Amniotic stem cell (primary cell): ENCODE measurements around the gene TRMO.

Experiments
- DNase-seq: peaks from one replicate; lab custom pipeline; 2025; lab: John Stamatoyannopoulos, UW

TRMO gene

GRCh38 chr9:97938081-97938644, 15.9 kb upstream of the TRMO start, which contains the start of gene HEMGN:
TSS of gene HEMGN (minus strand) at chr9:97938172. CDS start at chr9:97938136, 36 bp downstream.
- DNase-seq: no peak

- DNase-seq: no peak
Observed at GRCh38 chr9:97936998-97937397, 14.7 kb upstream of the TRMO start.

DNA sequence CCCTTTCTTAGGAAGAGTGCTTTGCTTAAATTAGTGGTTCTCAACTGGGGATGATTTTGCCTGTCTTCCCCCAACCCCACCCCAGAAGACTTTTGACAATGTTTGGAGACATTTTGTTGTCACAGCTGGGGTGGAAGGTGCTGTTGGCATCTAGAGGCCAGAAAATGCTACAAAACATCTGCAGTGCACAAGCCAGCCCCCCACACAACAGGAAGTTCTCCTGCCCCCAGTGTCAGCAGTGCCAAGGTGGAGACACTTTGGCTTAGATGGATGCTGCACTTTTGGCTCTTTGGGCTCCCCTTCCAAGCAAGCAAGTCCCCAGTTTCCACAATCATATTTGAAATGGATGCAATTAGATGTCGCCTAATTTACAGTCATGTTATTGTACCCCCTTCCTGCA, 13.0 kb upstream of the TRMO start:
- DNase-seq: no peak

- DNase-seq: no peak
Observed at GRCh38 chr9:97934321-97935115, 12.2 kb upstream of the TRMO start.

GRCh38 chr9:97933297-97933998, 11.1 kb upstream of the TRMO start:
- no peak for DNase-seq

GRCh38 chr9:97930972-97931371, 8.7 kb upstream of the TRMO start:
- DNase-seq: no peak

DNA sequence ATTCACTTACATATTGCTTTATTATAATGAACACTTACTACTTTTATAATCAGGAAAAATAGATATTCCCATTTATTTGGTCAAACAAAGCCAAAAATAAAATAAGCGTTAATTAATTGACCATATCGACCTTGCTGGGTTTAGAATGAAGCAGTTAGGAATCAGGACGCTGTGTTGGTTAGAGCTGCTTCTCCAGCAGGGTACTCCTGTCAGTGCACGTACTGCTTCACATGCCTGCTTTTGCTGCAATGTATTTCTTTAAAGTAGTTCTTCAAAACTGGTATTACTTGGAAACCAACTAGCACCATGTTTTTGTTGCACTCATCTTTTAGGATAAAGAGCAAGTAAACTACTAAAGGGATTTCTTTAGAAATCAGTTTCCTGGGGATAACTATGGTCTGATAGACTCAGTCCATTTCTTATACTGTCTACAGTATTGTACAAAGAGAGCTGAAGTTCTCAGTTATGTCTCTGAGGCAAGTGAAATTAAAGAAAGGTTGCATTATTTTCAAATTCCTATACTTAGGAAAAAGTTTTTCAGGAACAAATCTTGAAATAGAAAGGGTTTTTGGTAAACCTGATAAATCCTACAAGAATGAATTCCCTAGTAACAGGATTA, 6.8 kb upstream of the TRMO start:
- DNase-seq: no peak

DNA sequence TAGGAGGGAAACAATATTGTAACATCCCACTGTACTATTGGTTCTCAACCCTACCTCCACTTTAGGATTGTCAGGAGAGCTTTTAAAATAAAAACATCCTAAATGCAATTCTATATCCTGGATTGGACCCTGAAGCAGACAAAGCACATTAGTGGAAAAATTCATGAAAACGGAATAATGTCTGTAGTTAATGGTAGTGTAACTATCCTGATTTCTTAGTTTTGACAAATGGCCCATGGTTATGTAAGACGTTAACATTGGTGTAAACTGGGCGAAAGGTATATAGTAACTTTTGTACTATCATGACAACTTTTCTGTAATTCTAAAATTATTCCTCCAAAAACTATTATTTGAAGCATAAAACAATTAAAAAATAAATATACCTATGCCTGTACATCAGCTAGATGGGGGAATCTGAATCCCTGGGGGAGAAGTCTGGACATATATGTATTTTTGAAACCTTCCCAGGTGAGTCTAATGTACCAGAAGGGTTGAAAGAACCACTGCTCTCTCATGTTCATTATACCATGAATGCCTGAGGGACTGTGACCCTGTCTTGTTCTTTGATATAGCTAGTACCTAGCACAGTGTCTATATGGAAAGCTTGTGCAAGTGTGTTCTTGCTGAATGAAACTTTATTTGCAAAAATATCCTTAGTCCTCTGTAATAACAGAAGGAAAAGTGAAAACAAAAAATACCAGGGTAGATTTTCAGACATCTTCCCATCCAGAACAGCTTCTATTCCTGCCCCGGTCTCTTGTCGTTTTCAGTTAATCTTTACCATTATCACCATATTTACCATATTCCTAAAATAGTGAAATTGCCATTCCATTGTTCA, 3.4 kb upstream of the TRMO start:
- no peak for DNase-seq

DNA sequence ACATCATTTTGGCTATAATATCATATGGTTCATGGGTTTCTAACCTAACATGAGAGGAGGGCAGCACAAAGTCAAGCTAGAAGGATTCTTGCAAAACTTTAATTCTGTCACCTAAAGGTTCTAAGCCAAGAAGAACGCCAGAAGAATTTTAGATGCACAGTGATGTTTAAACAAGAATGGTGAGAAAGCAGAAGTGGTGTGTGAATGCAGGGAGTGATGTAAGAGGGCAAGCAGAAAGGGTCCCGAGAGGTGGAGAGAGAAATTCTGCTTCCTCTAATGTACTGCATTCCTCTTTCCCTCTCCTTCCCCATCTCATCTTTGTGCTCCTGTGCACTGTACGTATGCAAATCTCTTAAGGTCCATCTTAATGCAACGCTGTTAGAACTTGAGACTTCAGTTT, 2.1 kb upstream of the TRMO start:
- DNase-seq: no peak

DNA sequence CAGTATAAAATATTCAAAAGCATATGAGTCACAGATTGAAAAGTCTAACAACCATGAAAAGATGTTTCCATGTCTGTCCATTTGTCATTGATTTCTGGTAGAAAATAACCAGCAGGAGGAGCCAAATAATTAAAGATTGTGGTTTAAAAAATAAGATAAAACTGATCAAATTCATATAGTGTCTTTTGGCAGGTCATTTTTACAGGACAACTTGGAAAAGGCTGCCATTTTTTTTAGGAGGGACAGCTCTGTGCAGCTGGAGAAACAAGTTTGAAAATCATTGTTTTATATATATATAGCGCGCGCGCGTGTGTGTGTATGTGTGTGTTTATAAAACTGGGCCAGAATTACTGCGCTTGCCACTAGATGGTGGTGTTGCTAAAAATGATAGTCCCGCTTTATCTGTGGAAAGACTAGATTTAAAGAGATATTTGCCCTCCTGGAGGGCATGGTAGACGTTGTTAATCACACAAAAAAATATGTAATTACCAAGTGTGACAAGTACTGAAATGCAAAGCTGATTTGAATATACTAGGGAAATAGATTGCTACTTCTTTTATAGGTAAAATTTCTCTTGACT, 1.3 kb upstream of the TRMO start:
- DNase-seq: peak; percentile 52

GRCh38 chr9:97919217-97919813, 3.0 kb downstream of the TRMO start:
- no peak for DNase-seq

GRCh38 chr9:97918611-97919010, 3.7 kb downstream of the TRMO start:
- DNase-seq: no peak

GRCh38 chr9:97911970-97912369, 10.3 kb downstream of the TRMO start:
- no peak for DNase-seq

DNA sequence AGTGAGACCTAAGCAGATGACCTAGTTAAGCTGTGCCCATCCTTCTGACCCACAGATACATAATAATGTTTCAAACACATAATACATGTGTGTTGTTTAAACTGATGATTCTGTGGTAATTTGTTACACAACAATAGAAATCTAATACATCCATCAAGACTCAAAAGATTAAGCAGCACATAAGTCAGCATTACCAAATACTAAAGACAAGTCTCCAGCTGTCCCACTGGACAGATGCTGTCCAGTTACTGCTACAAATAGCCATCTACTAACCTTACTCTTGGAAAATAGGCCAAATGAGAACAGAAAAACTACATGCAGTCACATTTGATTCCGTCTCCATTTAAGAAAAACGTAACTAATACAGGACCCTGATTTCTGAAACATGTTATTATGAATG, 10.8 kb downstream of the TRMO start:
- no peak for DNase-seq

GRCh38 chr9:97910357-97910756, 11.9 kb downstream of the TRMO start:
- no peak for DNase-seq

DNA sequence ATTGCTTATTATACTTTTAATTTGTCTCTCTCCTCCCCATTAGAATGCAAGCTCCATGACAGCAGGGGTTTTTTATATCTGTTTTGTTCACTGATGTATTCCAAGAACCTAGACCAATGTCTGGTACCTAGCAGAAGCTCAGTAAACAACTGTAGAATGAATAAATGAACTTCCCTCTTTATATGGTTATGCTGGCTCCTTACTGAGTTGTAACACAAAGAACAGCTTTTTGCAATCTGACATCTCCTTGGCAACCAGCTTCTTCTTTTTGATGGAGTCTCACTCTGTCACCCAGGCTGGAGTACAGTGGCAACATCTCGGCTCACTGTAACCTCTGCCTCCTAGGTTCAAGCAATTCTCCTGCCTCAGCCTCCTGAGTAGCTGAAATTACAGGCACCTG, 13.6 kb downstream of the TRMO start:
- DNase-seq: no peak

DNA sequence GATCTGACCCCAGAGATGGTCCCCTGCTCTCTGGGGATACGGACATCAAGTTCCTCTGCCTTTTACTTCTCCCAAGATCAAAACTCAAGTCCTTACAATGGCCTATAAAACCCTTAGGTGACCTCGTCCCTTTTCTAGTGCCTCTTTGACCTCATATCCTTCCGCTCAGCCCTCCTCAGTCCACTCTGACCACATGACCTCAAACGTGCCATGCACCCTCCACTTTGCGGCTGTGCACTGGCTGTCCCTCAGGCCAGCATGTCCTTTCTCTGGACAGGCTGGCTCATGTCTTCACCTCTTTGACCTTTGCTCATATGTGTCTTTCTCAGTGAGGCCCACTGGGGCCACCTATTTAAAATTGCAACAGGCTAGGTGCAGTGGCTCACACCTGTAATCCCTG, 14.7 kb downstream of the TRMO start:
- no peak for DNase-seq

- no peak for DNase-seq
Observed at GRCh38 chr9:97907046-97907445, 15.3 kb downstream of the TRMO start.

DNA sequence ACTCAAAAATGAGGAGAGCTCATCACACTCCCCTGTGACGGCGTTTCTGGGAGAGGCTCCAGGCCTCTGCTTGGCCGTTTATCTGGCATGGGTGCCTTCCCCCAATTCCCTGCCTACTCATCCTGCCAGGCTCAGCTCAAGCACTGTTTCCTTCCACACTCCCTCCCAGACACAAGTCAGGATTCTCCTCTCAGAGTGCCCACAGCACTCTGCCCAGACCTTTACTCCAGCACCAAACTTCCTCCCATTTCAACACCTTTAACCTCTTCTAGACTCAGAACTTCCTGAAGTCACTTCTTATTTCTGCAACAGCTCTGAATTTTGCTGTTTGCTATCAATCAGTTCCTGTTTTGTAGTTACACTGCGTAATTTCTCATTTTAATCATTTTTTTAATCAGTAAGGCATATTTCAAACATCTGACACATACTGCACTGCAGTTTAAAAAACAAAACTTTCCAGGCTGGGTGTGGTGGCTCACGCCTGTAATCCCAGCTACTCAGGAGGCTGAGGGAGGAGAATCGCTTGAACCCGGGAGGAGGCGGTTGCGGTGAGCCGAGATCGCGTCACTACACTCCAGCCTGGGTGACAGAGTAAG, 16.0 kb downstream of the TRMO start:
- DNase-seq: no peak

GRCh38 chr9:97905228-97905627, 17.1 kb downstream of the TRMO start:
- no peak for DNase-seq

- DNase-seq: no peak
Observed at GRCh38 chr9:97904725-97905124, 17.6 kb downstream of the TRMO start.
